GM18520 (cell line): ENCODE results near the gene CARD11.
A peak's percentile ranks its signal among the peaks of the same experiment; 100 is the strongest.

Experiments
- ATAC-seq: cut with Tn5 transposase; IDR thresholded peaks from one replicate; pipeline ENCODE4 v1.9.1; 2021; ENCODE audit not compliant: unreplicated experiment

Gene CARD11

GRCh38 chr7:2912684-2913439 lies 130.8 kb downstream of the CARD11 start:
- no peak for ATAC-seq

- no peak for ATAC-seq
Observed at GRCh38 chr7:2911466-2911865, 132.2 kb downstream of the CARD11 start.

- ATAC-seq, result no peak
Observed at GRCh38 chr7:2909471-2910039, 134.1 kb downstream of the CARD11 start.

GRCh38 chr7:2909043-2909442 lies 134.6 kb downstream of the CARD11 start:
- ATAC-seq, result no peak

- ATAC-seq, result no peak
Observed at GRCh38 chr7:2908103-2908683, 135.5 kb downstream of the CARD11 start.

- no peak for ATAC-seq
Observed at GRCh38 chr7:2906197-2906931, 137.3 kb downstream of the CARD11 start.

GRCh38 chr7:2905500-2905899 lies 138.2 kb downstream of the CARD11 start:
- ATAC-seq, result no peak

GRCh38 chr7:2905027-2905426 lies 138.6 kb downstream of the CARD11 start:
- no peak for ATAC-seq

GRCh38 chr7:2904202-2904601 lies 139.5 kb downstream of the CARD11 start:
- ATAC-seq, result no peak

GRCh38 chr7:2903682-2904162 lies 139.9 kb downstream of the CARD11 start:
- no peak for ATAC-seq

GRCh38 chr7:2897023-2897422 lies 146.6 kb downstream of the CARD11 start:
- no peak for ATAC-seq

GRCh38 chr7:2896131-2896530 lies 147.5 kb downstream of the CARD11 start:
- ATAC-seq, result no peak

- ATAC-seq, result peak; percentile 35
Observed at GRCh38 chr7:2894118-2894940, 149.3 kb downstream of the CARD11 start.

- no peak for ATAC-seq
Observed at GRCh38 chr7:2893411-2893861, 150.2 kb downstream of the CARD11 start.

- no peak for ATAC-seq
Observed at GRCh38 chr7:2892549-2892948, 151.1 kb downstream of the CARD11 start.

- no peak for ATAC-seq
Observed at GRCh38 chr7:2887816-2888215, 155.9 kb downstream of the CARD11 start.

GRCh38 chr7:2886900-2887299 lies 156.8 kb downstream of the CARD11 start:
- ATAC-seq, result no peak

GRCh38 chr7:2886391-2886790 lies 157.3 kb downstream of the CARD11 start:
- no peak for ATAC-seq

GRCh38 chr7:2884161-2884560 lies 159.5 kb downstream of the CARD11 start:
- no peak for ATAC-seq

- ATAC-seq, result no peak
Observed at GRCh38 chr7:2883101-2883500, 160.6 kb downstream of the CARD11 start.

- ATAC-seq, result no peak
Observed at GRCh38 chr7:2882111-2882510, 161.6 kb downstream of the CARD11 start.
